Keratinocyte (primary cell): ENCODE results near the gene ZNF860. TPM values are rescaled to one million over a fixed set of nuclear protein-coding genes. Genes with fewer than 3 reads are reported as not detected.

Source experiments
- DNase-seq: peaks from one replicate; pipeline ENCODE4 v3.0.0-alpha.2; 2011; ENCODE audit warnings: low read depth, missing footprints, low spot score
- FAIRE-seq: peaks from 2 replicates; lab custom pipeline; 2011; peaks lifted over from hg19 to GRCh38; lab: Jason Lieb, UNC
- H2AFZ ChIP-seq: 2 replicates; pipeline ENCODE4 v1.6.0; 2012; ENCODE audit warnings: low read length, control low read depth, inconsistent platforms; ENCODE audit not compliant: control insufficient read depth
- H3K27ac ChIP-seq: 2 replicates; pipeline ENCODE4 v1.5.1; 2011; ENCODE audit warnings: low read length; ENCODE audit not compliant: control insufficient read depth, insufficient read depth
- H3K27me3 ChIP-seq: 3 replicates; pipeline ENCODE4 v1.6.0; 2011; ENCODE audit warnings: low read length; ENCODE audit not compliant: control insufficient read depth, insufficient read depth; ENCODE audit errors: extremely low read depth
- H3K36me3 ChIP-seq, 2 experiments: 2 replicates in 1 of 2; 3 replicates in 1 of 2; pipeline ENCODE4 v1.5.1; 2011; ENCODE audit warnings: low read length in 2 of 2, mild to moderate bottlenecking in 1 of 2; ENCODE audit not compliant: control insufficient read depth in 2 of 2, insufficient read depth in 2 of 2; ENCODE audit errors: extremely low read depth in 1 of 2
- H3K4me1 ChIP-seq: 3 replicates; pipeline ENCODE4 v1.5.1; 2011; ENCODE audit warnings: low read length; ENCODE audit not compliant: control insufficient read depth, insufficient read depth; ENCODE audit errors: extremely low read depth
- H3K4me2 ChIP-seq: 3 replicates; pipeline ENCODE4 v1.6.0; 2011; ENCODE audit warnings: low read depth, low read length; ENCODE audit not compliant: control insufficient read depth, insufficient read depth; ENCODE audit errors: extremely low read depth
- H3K4me3 ChIP-seq, 3 experiments: fragments of 200-600 bp in 1 of 3; sonication (generic) in 1 of 3; 2 replicates in 2 of 3; 3 replicates in 1 of 3; pipeline ENCODE4 v1.5.1; 2011 to 2016; ENCODE audit warnings: low read length in 3 of 3, mild to moderate bottlenecking in 3 of 3, control low read depth in 2 of 3, inconsistent platforms in 1 of 3, low read depth in 1 of 3, mixed read lengths in 1 of 3, mixed run types in 1 of 3, moderate library complexity in 1 of 3; ENCODE audit not compliant: control insufficient read depth in 2 of 3, insufficient read depth in 2 of 3; ENCODE audit errors: extremely low read depth in 1 of 3
- H3K79me2 ChIP-seq: 2 replicates; pipeline ENCODE4 v1.6.0; 2012; ENCODE audit warnings: low read length; ENCODE audit not compliant: control insufficient read depth, insufficient read depth
- H3K9ac ChIP-seq: 3 replicates; pipeline ENCODE4 v1.6.0; 2011; ENCODE audit warnings: low read length; ENCODE audit not compliant: control insufficient read depth, insufficient read depth; ENCODE audit errors: extremely low read depth
- H3K9me1 ChIP-seq: 3 replicates; pipeline ENCODE4 v1.6.0; 2011; ENCODE audit warnings: low read length; ENCODE audit not compliant: control insufficient read depth, insufficient read depth; ENCODE audit errors: extremely low read depth
- H3K9me3 ChIP-seq: 2 replicates; pipeline ENCODE4 v1.5.1; 2012; ENCODE audit warnings: low read depth, low read length; ENCODE audit not compliant: control insufficient read depth
- H4K20me1 ChIP-seq: 3 replicates; pipeline ENCODE4 v1.6.0; 2011; ENCODE audit warnings: low read length; ENCODE audit not compliant: control insufficient read depth, insufficient read depth; ENCODE audit errors: extremely low read depth
- CTCF ChIP-seq, 3 experiments: IDR thresholded peaks in 1 of 3; conservative IDR thresholded peaks in 1 of 3; optimal IDR thresholded peaks in 1 of 3; 2 replicates in 2 of 3; 3 replicates in 1 of 3; pipeline versions ENCODE3 to v1.5.1; 2011; ENCODE audit warnings: low read length in 3 of 3, mild to moderate bottlenecking in 3 of 3, moderate library complexity in 2 of 3, control low read depth in 1 of 3, inconsistent platforms in 1 of 3; ENCODE audit not compliant: insufficient read depth in 2 of 3; ENCODE audit errors: extremely low read depth in 1 of 3
- EZH2 ChIP-seq: IDR thresholded peaks from one replicate; pipeline ENCODE4 v1.6.1; 2012; ENCODE audit warnings: inconsistent platforms, mild to moderate bottlenecking, low read length, moderate library complexity
- dilution Hi-C: fragments of 300-500 bp; cut with MboI; formaldehyde crosslinking; loops from one replicate; pipeline ENCODE4 v1.7.0; 2020; ENCODE audit warnings: low sequenced_read_pairs; ENCODE audit not compliant: extremely low pct_ligation_motif_present
- polyA plus RNA-seq, 5 experiments: library from polyadenylated mRNA; depleted of rRNA in 3 of 5; stranded (reverse) in 3 of 5; stranded (forward) in 1 of 5; unstranded in 1 of 5; fragments of >200 nt; gene quantifications; 1 replicate in 1 of 5; 2 replicates in 3 of 5; 3 replicates in 1 of 5; pipeline versions ENCODE4 v1.2.1 to v1.2.3, GENCODE V29; 2011 to 2012; ENCODE audit warnings: missing spikeins in 2 of 5, low read depth in 1 of 5, low replicate concordance in 1 of 5

ZNF860 gene
- polyA plus RNA-seq, 1 donor (not counting 4 experiments of a cell fraction or from before 2014, with no cell fraction given): 10.3 TPM

- Histone ChIP-seq H3K36me3 (peaks cover 1 to 4% of the 10 kb centered on the region in 2 experiments), H4K20me1 (peaks cover 2% of the 10 kb centered on the region), H3K4me2 (no peak overlapping the region), H3K9me1 (no peaks in the 10 kb centered on the region), H3K9me3 (peaks cover 5% of the 10 kb centered on the region), H3K4me3 (no peak overlapping the region), H3K27me3 (no peaks in the 10 kb centered on the region), H3K79me2 (peaks cover 95% of the 10 kb centered on the region), H3K9ac (no peak overlapping the region), H3K27ac (no peak overlapping the region), H3K4me1 (peaks cover 4% of the 10 kb centered on the region), H2AFZ (no peak overlapping the region)
- DNase-seq (no peak), FAIRE-seq (no peak)
- dilution Hi-C loops: no loop called here
- TF ChIP-seq EZH2 (no peak), CTCF (optimal IDR thresholded peaks at IDR 0.05 in 1 of 3, IDR thresholded peaks at IDR 0.05 in 1 of 3, conservative IDR thresholded peaks at IDR 0.05 in 1 of 3; ENCODE audit: extremely low read depth in 1 of 3, insufficient read depth in 2 of 3, low read length in 3 of 3) (no peak)
Observed at GRCh38 chr3:31953636-31954035, 27.9 kb upstream of the ZNF860 start.

GRCh38 chr3:31955581-31955980 lies 26.0 kb upstream of the ZNF860 start:
- FAIRE-seq (no peak), DNase-seq (no peak)
- Histone ChIP-seq H3K27ac (no peak overlapping the region), H4K20me1 (peaks cover 2% of the 10 kb centered on the region), H3K4me1 (peaks cover 14% of the 10 kb centered on the region), H3K9me1 (no peaks in the 10 kb centered on the region), H3K27me3 (no peaks in the 10 kb centered on the region), H3K9me3 (peaks cover 5% of the 10 kb centered on the region), H3K4me3 (no peak overlapping the region), H3K36me3 (peaks cover 1 to 4% of the 10 kb centered on the region in 2 experiments), H2AFZ (no peak overlapping the region), H3K4me2 (no peak overlapping the region), H3K9ac (no peak overlapping the region), H3K79me2 (peaks cover 97% of the 10 kb centered on the region)
- dilution Hi-C loops: no loop called here
- no peak for TF ChIP-seq EZH2
- no peak for TF ChIP-seq CTCF (optimal IDR thresholded peaks at IDR 0.05 in 1 of 3, IDR thresholded peaks at IDR 0.05 in 1 of 3, conservative IDR thresholded peaks at IDR 0.05 in 1 of 3; ENCODE audit: extremely low read depth in 1 of 3, insufficient read depth in 2 of 3, low read length in 3 of 3)
